IMR-90 (cell line): Measurements from ENCODE around the gene THY1. TPM values are rescaled to one million over a fixed set of nuclear protein-coding genes. Genes with fewer than 3 reads are reported as not detected.

ENCODE experiments used
- ATAC-seq: fragments of 200-7000 bp; cut with Tn5 transposase; 2 replicates; pipeline ENCODE4 v1.9.1; 2020; ENCODE audit warnings: low read depth, mild to moderate bottlenecking, moderate library complexity
- BruUV-seq: library from RNA; stranded (reverse); fragments of 400-500 nt; replicated peaks from 2 replicates; lab custom pipeline; 2021; lab: Mats Ljungman, UMichigan
- CTCF ChIA-PET: fragments of 300-600 bp; formaldehyde crosslinking; extraction: SDS; loops from one replicate; lab custom pipeline; 2021; ENCODE audit warnings: antibody characterized with exemption; lab: Yijun Ruan, JAX
- POLR2A ChIA-PET: fragments of 300-600 bp; sonication (Branson Sonifier 250); formaldehyde crosslinking; loops from one replicate; lab custom pipeline; 2022; ENCODE audit warnings: antibody characterized with exemption; ENCODE audit not compliant: unreplicated experiment; lab: Charles Lee
- DNase-seq: peaks from one replicate; pipeline ENCODE4 v3.0.0; 2013
- H2AFZ ChIP-seq: replicated peaks from 2 replicates; pipeline ENCODE3; 2013; ENCODE audit warnings: low read length, mild to moderate bottlenecking; ENCODE audit not compliant: poor library complexity
- H2AK5ac ChIP-seq: 2 replicates; pipeline ENCODE4 v1.6.1; 2013; ENCODE audit warnings: low read depth, low read length, inconsistent platforms
- H2AK9ac ChIP-seq: replicated peaks from 2 replicates; pipeline ENCODE3; 2013; ENCODE audit warnings: mild to moderate bottlenecking, low read depth, low read length, moderate library complexity; ENCODE audit not compliant: poor library complexity
- H2BK120ac ChIP-seq: 2 replicates; pipeline ENCODE4 v1.6.1; 2013; ENCODE audit warnings: low read depth, low read length, inconsistent platforms
- H2BK15ac ChIP-seq: 3 replicates; pipeline ENCODE4 v1.6.1; 2013; ENCODE audit warnings: low read depth, low read length, inconsistent platforms
- H2BK20ac ChIP-seq: 2 replicates; pipeline ENCODE4 v1.6.1; 2013; ENCODE audit warnings: low read depth, mild to moderate bottlenecking, inconsistent platforms, low read length, moderate library complexity
- H2BK5ac ChIP-seq: 2 replicates; pipeline ENCODE4 v1.6.1; 2013; ENCODE audit warnings: mild to moderate bottlenecking, low read depth, low read length, inconsistent platforms; ENCODE audit not compliant: poor library complexity, severe bottlenecking
- H3K14ac ChIP-seq: replicated peaks from 2 replicates; pipeline ENCODE4 v1.6.1; 2013; ENCODE audit warnings: low read depth, low read length, inconsistent platforms
- H3K18ac ChIP-seq: 2 replicates; pipeline ENCODE4 v1.6.1; 2013; ENCODE audit warnings: low read depth, low read length, control low read depth
- H3K23ac ChIP-seq: 2 replicates; pipeline ENCODE4 v1.6.1; 2013; ENCODE audit warnings: low read depth, low read length, inconsistent platforms
- H3K27ac ChIP-seq: 2 replicates; pipeline ENCODE4 v1.5.1; 2013; ENCODE audit warnings: mild to moderate bottlenecking, control low read depth, low read length; ENCODE audit not compliant: insufficient read depth
- H3K27me3 ChIP-seq: 2 replicates; pipeline ENCODE4 v1.6.1; 2013; ENCODE audit warnings: low read length; ENCODE audit not compliant: control insufficient read depth, insufficient read depth
- H3K36me3 ChIP-seq: 2 replicates; pipeline ENCODE4 v1.6.1; 2013; ENCODE audit warnings: low read length, mixed read lengths; ENCODE audit not compliant: control insufficient read depth, insufficient read depth
- H3K4ac ChIP-seq: 2 replicates; pipeline ENCODE4 v1.6.1; 2013; ENCODE audit warnings: low read depth, low read length, inconsistent platforms
- H3K4me1 ChIP-seq: 2 replicates; pipeline ENCODE4 v1.6.1; 2013; ENCODE audit warnings: low read length, mixed read lengths; ENCODE audit not compliant: control insufficient read depth, insufficient read depth
- H3K4me2 ChIP-seq: 2 replicates; pipeline ENCODE4 v1.6.1; 2013; ENCODE audit warnings: low read depth, mild to moderate bottlenecking, control low read depth, low read length, moderate library complexity
- H3K4me3 ChIP-seq: 2 replicates; pipeline ENCODE4 v1.5.1; 2013; ENCODE audit warnings: low read depth, mild to moderate bottlenecking, control low read depth, low read length, moderate library complexity; ENCODE audit not compliant: insufficient read depth
- H3K56ac ChIP-seq: 2 replicates; pipeline ENCODE4 v1.6.1; 2013; ENCODE audit warnings: low read length, inconsistent platforms; ENCODE audit not compliant: insufficient read depth; ENCODE audit errors: extremely low read depth
- H3K79me1 ChIP-seq, 2 experiments: 2 replicates each; pipeline ENCODE4 v1.6.1; 2013; ENCODE audit warnings: low read length in 2 of 2, inconsistent platforms in 1 of 2, low read depth in 1 of 2
- H3K9ac ChIP-seq: 2 replicates; pipeline ENCODE4 v1.6.1; 2013; ENCODE audit warnings: low read depth, low read length, control low read depth
- H3K9me1 ChIP-seq: 2 replicates; pipeline ENCODE4 v1.6.1; 2013; ENCODE audit warnings: low read length, inconsistent platforms; ENCODE audit not compliant: insufficient read depth
- H3K9me3 ChIP-seq: 2 replicates; pipeline ENCODE4 v1.6.1; 2013; ENCODE audit warnings: low read length; ENCODE audit not compliant: control insufficient read depth, insufficient read depth
- H4K20me1 ChIP-seq: 2 replicates; pipeline ENCODE4 v1.6.1; 2013; ENCODE audit warnings: low read length, inconsistent platforms; ENCODE audit not compliant: insufficient read depth
- H4K5ac ChIP-seq: 2 replicates; pipeline ENCODE4 v1.6.1; 2013; ENCODE audit warnings: mild to moderate bottlenecking, low read depth, low read length, control low read depth
- H4K8ac ChIP-seq, 2 experiments: 2 replicates each; pipeline ENCODE4 v1.6.1; 2013; ENCODE audit warnings: low read depth in 2 of 2, low read length in 2 of 2, control low read depth in 1 of 2, inconsistent platforms in 1 of 2
- H4K91ac ChIP-seq: 2 replicates; pipeline ENCODE4 v1.6.1; 2013; ENCODE audit warnings: low read depth, low read length, inconsistent platforms; ENCODE audit not compliant: insufficient read depth
- NFE2L2 ChIP-seq: fragments of 150-350 bp; IDR thresholded peaks from 2 replicates; pipeline ENCODE4 v1.6.1; 2016; ENCODE audit warnings: low read depth, mild to moderate bottlenecking, low read length
- WGBS, 2 experiments: methylation state at CpG; one replicate each; pipeline versions ENCODE4 v1.1.5 to v1.1.7; 2013; ENCODE audit warnings: missing lambda C conversion rate in 2 of 2; ENCODE audit not compliant: insufficient read length in 1 of 2; ENCODE audit errors: extremely low coverage in 2 of 2; 5-methylcytosine and 5-hydroxymethylcytosine counted together
- dilution Hi-C: fragments of 300-500 bp; cut with HindIII; formaldehyde crosslinking; loops from one replicate; pipeline ENCODE4 v1.14.3; 2018; ENCODE audit warnings: low sequenced_read_pairs; ENCODE audit not compliant: unreplicated experiment
- in situ Hi-C: fragments of 300-500 bp; cut with MboI; formaldehyde crosslinking; loops from 3 replicates; pipeline ENCODE4 v1.14.3; 2019; ENCODE audit warnings: low sequenced_read_pairs, inconsistent platforms, mixed read lengths
- intact Hi-C: fragments of 100-400 bp; cut with micrococcal nuclease; formaldehyde crosslinking; loops from 2 replicates; pipeline ENCODE4 v1.10.0; 2022
- polyA plus RNA-seq, 3 experiments: library from polyadenylated mRNA; depleted of rRNA; stranded (reverse); fragments of >200 nt; gene quantifications; 2 replicates each; pipeline ENCODE4 v1.2.3, GENCODE V29; 2012; ENCODE audit warnings: low replicate concordance in 1 of 3
- total RNA-seq: library from RNA; depleted of rRNA; stranded (reverse); fragments of >200 nt; gene quantifications from 2 replicates; pipeline ENCODE4 v1.2.3, GENCODE V29; 2012
- TF ChIP-seq, protein P1 (sequence below): fragments of 150-350 bp; IDR thresholded peaks from 2 replicates; pipeline ENCODE4 v1.6.1; 2016; ENCODE audit warnings: low read depth, mild to moderate bottlenecking, low read length, moderate library complexity, borderline replicate concordance
- TF ChIP-seq, protein P2 (sequence below): fragments of 150-350 bp; IDR thresholded peaks from 2 replicates; pipeline ENCODE4 v1.6.1; 2017; ENCODE audit warnings: mild to moderate bottlenecking, antibody characterized with exemption, low read length, low read depth

THY1 gene
- total and polyA plus RNA-seq, 2 of the 4 experiments (the other 2 are of a cell fraction): 703 to 2,603 TPM

DNA sequence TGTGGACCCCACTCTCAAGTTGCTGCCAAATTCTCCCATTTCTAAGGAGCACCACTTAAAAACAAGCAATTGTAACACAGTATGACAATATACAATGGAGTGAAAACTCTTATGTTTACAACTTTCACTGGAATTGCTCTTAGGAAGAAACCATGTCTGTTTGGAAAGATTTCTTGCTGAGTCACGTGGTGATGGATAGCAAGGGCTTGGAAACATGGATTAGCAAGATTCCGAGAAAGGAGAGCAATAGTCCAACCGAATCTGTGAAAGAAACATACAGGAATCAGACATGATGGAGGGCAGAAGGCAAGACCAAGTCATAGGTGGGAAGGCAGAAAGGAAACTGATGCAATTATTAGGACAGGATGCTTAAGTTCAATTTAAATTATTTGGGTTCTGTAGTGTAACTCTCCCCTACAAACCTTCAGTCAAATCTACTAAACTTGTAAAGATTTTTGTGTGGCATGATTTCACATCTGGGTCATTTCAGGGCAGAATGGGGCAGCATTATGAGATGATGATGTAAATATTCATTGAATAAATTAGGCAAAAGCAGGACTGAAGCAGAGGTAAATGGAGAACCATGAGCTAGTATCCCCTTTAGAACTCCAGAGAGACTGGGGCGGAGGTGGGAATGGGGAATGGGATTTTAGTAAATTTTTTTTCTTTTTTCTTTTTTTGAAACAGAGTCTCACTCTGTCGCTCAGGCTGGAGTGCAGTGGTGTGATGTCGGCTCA is 27.8 kb upstream of the THY1 start:
- Histone ChIP-seq H3K79me1 (no peaks in the 10 kb centered on the region), H3K4ac (peak overlapping the region; percentile 69), H3K36me3 (no peaks in the 10 kb centered on the region), H3K9me3 (no peaks in the 10 kb centered on the region), H3K9ac (no peak overlapping the region), H2AFZ (peak overlapping the region; percentile 23), H4K91ac (peak overlapping the region; percentile 41; the same call in 1 of the 2 replicates), H4K20me1 (no peaks in the 10 kb centered on the region), H4K8ac (peak overlapping the region; percentile 6 to 81; a peak in 3 of 4 replicates), H3K4me2 (0 out of 2 replicates have a peak overlapping the region, but pooled peaks have one; percentile 2), H2AK5ac (no peak overlapping the region), H4K5ac (peak overlapping the region; percentile 92), H3K4me3 (no peak overlapping the region), H3K14ac (peak overlapping the region; percentile 64), H2BK5ac (peak overlapping the region; percentile 43), H3K9me1 (peaks cover 9% of the 10 kb centered on the region), H3K18ac (peak overlapping the region; percentile 94), H3K27me3 (no peaks in the 10 kb centered on the region), H3K4me1 (peaks cover 13% of the 10 kb centered on the region), H2BK20ac (peak overlapping the region; percentile 94), H2AK9ac (no peak overlapping the region), H3K56ac (peak overlapping the region; percentile 29; the same call in 1 of the 2 replicates), H3K23ac (peak overlapping the region; percentile 72; the same call in 1 of the 2 replicates), H2BK120ac (peak overlapping the region; percentile 94), H3K27ac (peak overlapping the region; percentile 63; the same call in 1 of the 2 replicates), H2BK15ac (peak overlapping the region; percentile 52; the same call in 2 of the 3 replicates)
- dilution Hi-C loops: no loop called here
- CTCF ChIA-PET: no interaction called here
- POLR2A ChIA-PET: no interaction called here
- in situ Hi-C loops: no loop called here
- TF ChIP-seq, protein P1, sequence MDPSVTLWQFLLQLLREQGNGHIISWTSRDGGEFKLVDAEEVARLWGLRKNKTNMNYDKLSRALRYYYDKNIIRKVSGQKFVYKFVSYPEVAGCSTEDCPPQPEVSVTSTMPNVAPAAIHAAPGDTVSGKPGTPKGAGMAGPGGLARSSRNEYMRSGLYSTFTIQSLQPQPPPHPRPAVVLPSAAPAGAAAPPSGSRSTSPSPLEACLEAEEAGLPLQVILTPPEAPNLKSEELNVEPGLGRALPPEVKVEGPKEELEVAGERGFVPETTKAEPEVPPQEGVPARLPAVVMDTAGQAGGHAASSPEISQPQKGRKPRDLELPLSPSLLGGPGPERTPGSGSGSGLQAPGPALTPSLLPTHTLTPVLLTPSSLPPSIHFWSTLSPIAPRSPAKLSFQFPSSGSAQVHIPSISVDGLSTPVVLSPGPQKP: no peak
- TF ChIP-seq, protein P2, sequence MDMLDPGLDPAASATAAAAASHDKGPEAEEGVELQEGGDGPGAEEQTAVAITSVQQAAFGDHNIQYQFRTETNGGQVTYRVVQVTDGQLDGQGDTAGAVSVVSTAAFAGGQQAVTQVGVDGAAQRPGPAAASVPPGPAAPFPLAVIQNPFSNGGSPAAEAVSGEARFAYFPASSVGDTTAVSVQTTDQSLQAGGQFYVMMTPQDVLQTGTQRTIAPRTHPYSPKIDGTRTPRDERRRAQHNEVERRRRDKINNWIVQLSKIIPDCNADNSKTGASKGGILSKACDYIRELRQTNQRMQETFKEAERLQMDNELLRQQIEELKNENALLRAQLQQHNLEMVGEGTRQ: peak; percentile 69
- TF ChIP-seq NFE2L2: peak; percentile 79
- DNase-seq (peak; percentile 56), ATAC-seq (peak; percentile 18; the same call in 1 of the 2 replicates)
- BruUV-seq: no TSS peak
- WGBS, 2 experiments: 47% methylated on average over 3 of the region's 6 CpGs; no CpG with 5 or more reads in 1 of the 2 experiments
- intact Hi-C loops: no loop called here
